ENCODE measurements around the gene PLN.

Gene PLN

DNA sequence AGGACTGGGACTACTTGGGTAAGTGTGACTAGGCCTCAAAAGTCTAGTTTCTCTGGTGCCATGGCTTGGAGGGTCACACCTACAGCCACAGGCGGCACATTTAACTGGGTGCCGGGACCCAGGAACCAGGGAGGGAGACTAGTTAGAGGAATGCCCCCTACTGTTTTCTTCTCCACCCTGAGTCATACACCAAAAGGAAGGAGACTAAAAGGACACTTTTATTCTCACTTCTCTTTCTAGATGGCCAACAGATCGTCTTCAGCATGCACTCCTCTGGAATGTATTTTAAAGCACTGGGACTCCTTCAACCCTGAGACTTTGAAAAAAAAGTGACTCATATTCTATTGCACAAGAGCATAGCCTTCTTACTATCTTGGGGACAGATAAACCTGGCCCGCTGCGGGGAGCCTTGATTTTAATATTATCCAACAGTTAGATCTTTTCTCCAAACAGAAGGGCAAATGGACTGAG is 33.4 kb downstream of the PLN start:
- TF ChIP-seq SPI1 (IDR thresholded peaks at IDR 0.05; ENCODE audit: borderline replicate concordance, low read depth) (no peak), POLR2AphosphoS5 (IDR thresholded peaks at IDR 0.05; ENCODE audit: low read depth) (no peak), GABPA (IDR thresholded peaks at IDR 0.05; ENCODE audit: low read depth) (no peak)
- TF ChIP-seq, protein P1, sequence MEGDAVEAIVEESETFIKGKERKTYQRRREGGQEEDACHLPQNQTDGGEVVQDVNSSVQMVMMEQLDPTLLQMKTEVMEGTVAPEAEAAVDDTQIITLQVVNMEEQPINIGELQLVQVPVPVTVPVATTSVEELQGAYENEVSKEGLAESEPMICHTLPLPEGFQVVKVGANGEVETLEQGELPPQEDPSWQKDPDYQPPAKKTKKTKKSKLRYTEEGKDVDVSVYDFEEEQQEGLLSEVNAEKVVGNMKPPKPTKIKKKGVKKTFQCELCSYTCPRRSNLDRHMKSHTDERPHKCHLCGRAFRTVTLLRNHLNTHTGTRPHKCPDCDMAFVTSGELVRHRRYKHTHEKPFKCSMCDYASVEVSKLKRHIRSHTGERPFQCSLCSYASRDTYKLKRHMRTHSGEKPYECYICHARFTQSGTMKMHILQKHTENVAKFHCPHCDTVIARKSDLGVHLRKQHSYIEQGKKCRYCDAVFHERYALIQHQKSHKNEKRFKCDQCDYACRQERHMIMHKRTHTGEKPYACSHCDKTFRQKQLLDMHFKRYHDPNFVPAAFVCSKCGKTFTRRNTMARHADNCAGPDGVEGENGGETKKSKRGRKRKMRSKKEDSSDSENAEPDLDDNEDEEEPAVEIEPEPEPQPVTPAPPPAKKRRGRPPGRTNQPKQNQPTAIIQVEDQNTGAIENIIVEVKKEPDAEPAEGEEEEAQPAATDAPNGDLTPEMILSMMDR (IDR thresholded peaks at IDR 0.05; ENCODE audit: insufficient read depth, low read length), result no peak
- TF ChIP-seq, protein P2, sequence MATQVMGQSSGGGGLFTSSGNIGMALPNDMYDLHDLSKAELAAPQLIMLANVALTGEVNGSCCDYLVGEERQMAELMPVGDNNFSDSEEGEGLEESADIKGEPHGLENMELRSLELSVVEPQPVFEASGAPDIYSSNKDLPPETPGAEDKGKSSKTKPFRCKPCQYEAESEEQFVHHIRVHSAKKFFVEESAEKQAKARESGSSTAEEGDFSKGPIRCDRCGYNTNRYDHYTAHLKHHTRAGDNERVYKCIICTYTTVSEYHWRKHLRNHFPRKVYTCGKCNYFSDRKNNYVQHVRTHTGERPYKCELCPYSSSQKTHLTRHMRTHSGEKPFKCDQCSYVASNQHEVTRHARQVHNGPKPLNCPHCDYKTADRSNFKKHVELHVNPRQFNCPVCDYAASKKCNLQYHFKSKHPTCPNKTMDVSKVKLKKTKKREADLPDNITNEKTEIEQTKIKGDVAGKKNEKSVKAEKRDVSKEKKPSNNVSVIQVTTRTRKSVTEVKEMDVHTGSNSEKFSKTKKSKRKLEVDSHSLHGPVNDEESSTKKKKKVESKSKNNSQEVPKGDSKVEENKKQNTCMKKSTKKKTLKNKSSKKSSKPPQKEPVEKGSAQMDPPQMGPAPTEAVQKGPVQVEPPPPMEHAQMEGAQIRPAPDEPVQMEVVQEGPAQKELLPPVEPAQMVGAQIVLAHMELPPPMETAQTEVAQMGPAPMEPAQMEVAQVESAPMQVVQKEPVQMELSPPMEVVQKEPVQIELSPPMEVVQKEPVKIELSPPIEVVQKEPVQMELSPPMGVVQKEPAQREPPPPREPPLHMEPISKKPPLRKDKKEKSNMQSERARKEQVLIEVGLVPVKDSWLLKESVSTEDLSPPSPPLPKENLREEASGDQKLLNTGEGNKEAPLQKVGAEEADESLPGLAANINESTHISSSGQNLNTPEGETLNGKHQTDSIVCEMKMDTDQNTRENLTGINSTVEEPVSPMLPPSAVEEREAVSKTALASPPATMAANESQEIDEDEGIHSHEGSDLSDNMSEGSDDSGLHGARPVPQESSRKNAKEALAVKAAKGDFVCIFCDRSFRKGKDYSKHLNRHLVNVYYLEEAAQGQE (IDR thresholded peaks at IDR 0.05; ENCODE audit: insufficient replicate concordance, low read depth), result no peak
- Histone ChIP-seq H3K4me3 (replicated peaks; ENCODE audit: insufficient read depth, low read length) (no peak overlapping the region), H3K27ac (replicated peaks) (no peak overlapping the region), H3K27me3 (ENCODE audit: insufficient read depth, poor library complexity, severe bottlenecking) (no peaks in the 10 kb centered on the region)
- DNase-seq (ENCODE audit: low read depth in 1 of 2, low spot score in 1 of 2), result peak in 1 of 2 experiments; percentile 57

DNA sequence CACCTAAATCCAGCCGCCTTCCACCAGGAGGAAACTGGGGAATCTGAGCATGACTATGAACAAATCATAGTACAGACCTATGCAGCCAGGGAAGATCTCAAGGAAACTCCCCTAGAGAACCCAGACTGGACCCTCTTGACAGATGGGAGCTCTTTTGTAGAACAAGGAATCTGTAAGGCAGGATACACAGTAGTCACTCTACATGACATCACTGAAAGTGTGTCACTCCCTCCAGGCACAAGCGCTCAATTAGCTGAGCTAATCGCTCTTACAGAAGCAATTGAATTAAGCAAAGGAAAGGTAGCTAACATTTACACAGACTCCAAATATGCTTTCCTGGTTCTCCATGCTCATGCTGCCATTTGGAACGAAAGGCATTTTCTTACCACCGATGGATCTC is 36.8 kb downstream of the PLN start:
- DNase-seq (ENCODE audit: low read depth in 1 of 2, low spot score in 1 of 2), result no peak
- no peak for TF ChIP-seq GABPA (IDR thresholded peaks at IDR 0.05; ENCODE audit: low read depth)
- no peak for TF ChIP-seq SPI1 (IDR thresholded peaks at IDR 0.05; ENCODE audit: borderline replicate concordance, low read depth)
- TF ChIP-seq, protein P1 (IDR thresholded peaks at IDR 0.05; ENCODE audit: insufficient read depth, low read length), result no peak
- TF ChIP-seq, protein P2 (IDR thresholded peaks at IDR 0.05; ENCODE audit: insufficient replicate concordance, low read depth), result no peak
- no peak for TF ChIP-seq POLR2AphosphoS5 (IDR thresholded peaks at IDR 0.05; ENCODE audit: low read depth)
- Histone ChIP-seq H3K27me3 (ENCODE audit: insufficient read depth, poor library complexity, severe bottlenecking) (no peaks in the 10 kb centered on the region), H3K4me3 (replicated peaks; ENCODE audit: insufficient read depth, low read length) (no peak overlapping the region), H3K27ac (replicated peaks) (no peak overlapping the region)

DNA sequence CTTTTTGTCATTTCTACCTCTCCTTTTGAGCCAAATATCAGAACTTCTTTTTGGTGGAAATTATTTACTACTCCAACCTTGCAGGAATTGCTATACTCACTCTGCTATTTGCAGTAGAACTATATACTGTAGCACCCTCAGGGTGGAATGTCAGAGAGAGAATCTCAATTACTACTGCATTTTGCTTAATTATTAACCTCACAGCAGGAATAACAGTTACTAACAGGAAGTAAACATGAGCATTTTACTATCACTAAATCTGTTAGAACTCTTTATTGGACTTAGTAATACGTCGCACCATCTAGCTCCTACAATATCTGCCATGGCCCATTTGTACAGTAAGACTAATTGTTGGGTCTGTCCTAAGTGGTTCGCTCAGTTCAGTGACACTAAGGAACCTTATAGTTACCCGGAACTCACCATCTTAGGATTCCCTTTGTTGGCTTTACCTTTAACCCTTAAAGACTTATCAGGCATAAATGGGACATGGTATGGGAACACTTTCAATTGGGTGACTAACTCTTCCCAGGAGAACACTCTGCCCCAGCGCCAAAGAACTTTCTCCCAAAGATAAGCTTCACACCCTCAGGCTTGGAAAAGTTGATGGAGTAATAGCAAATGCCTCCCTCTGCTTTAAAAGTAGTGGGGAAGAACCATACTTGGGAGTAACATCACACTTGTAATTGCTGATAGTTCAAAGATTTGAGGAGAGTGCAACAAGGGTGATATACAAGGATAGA is 38.8 kb downstream of the PLN start:
- Histone ChIP-seq H3K4me3 (replicated peaks; ENCODE audit: insufficient read depth, low read length) (no peak overlapping the region), H3K27me3 (ENCODE audit: insufficient read depth, poor library complexity, severe bottlenecking) (no peaks in the 10 kb centered on the region), H3K27ac (replicated peaks) (no peak overlapping the region)
- no peak for DNase-seq (ENCODE audit: low read depth in 1 of 2, low spot score in 1 of 2)
- no peak for TF ChIP-seq POLR2AphosphoS5 (IDR thresholded peaks at IDR 0.05; ENCODE audit: low read depth)
- TF ChIP-seq, protein P1 (IDR thresholded peaks at IDR 0.05; ENCODE audit: insufficient read depth, low read length), result no peak
- TF ChIP-seq GABPA (IDR thresholded peaks at IDR 0.05; ENCODE audit: low read depth), result no peak
- TF ChIP-seq, protein P2 (IDR thresholded peaks at IDR 0.05; ENCODE audit: insufficient replicate concordance, low read depth), result no peak
- TF ChIP-seq SPI1 (IDR thresholded peaks at IDR 0.05; ENCODE audit: borderline replicate concordance, low read depth), result no peak
